Stomach (tissue), 9 donors: ENCODE data around the gene BTN2A1. TPM values are rescaled to one million over a fixed set of nuclear protein-coding genes. Genes with fewer than 3 reads are reported as not detected.

ENCODE experiments used
- DNase-seq, 2 donors: peaks; one replicate each; pipeline versions ENCODE4 v3.0.0 to v3.0.0-alpha.2; 2013 to 2019
- H3K27ac ChIP-seq, 5 donors: fragments of 200-600 bp in 4 of 5; sonication (generic) in 4 of 5; one replicate each; pipeline ENCODE4 v1.5.1; 2013 to 2019; ENCODE audit warnings: mild to moderate bottlenecking in 1 of 5, moderate library complexity in 1 of 5
- H3K27me3 ChIP-seq, 3 donors: fragments of 200-600 bp; sonication (generic); one replicate each; pipeline ENCODE4 v1.5.1; 2017 to 2019; ENCODE audit warnings: mixed run types in 1 of 3
- H3K36me3 ChIP-seq, 4 donors: fragments of 200-600 bp; sonication (generic); 1 replicate in 3 of 4; 2 replicates in 1 of 4; pipeline ENCODE4 v1.5.1; 2016 to 2019
- H3K4me1 ChIP-seq, 4 donors: fragments of 200-600 bp; sonication (generic); one replicate each; pipeline ENCODE4 v1.5.1; 2016 to 2019
- H3K4me3 ChIP-seq, 4 donors: fragments of 200-600 bp; sonication (generic) in 3 of 4; one replicate each; pipeline ENCODE4 v1.5.1; 2016 to 2019; ENCODE audit warnings: mild to moderate bottlenecking in 1 of 4
- H3K9me3 ChIP-seq, 4 donors: fragments of 200-600 bp; sonication (generic); one replicate each; pipeline ENCODE4 v1.5.1; 2016 to 2019
- EP300 ChIP-seq: sonication (generic); formaldehyde crosslinking; IDR thresholded peaks from one replicate; pipeline ENCODE4 v1.6.1; 2017; ENCODE audit warnings: antibody characterized with exemption
- POLR2A ChIP-seq, 4 donors: fragments of 450-650 bp; IDR thresholded peaks; one replicate each; pipeline ENCODE4 v1.6.1; 2016; ENCODE audit warnings: antibody characterized with exemption in 4 of 4, control low read depth in 2 of 4, mild to moderate bottlenecking in 1 of 4, moderate library complexity in 1 of 4
- POLR2AphosphoS5 ChIP-seq, 3 donors: sonication (generic); formaldehyde crosslinking; IDR thresholded peaks; one replicate each; pipeline ENCODE4 v1.6.1; 2016; ENCODE audit warnings: antibody characterized with exemption in 3 of 3
- WGBS, 5 donors: extraction: QIAGEN DNeasy Blood & Tissue Kit in 3 of 5; methylation state at CpG; one replicate each; pipeline versions ENCODE4 v1.1.5 to v1.1.7; 2013 to 2018; 5-methylcytosine and 5-hydroxymethylcytosine counted together
- intact Hi-C: fragments of 100-400 bp; cut with DNase I; formaldehyde crosslinking; loops from one replicate; pipeline ENCODE4 v1.15.1; 2023; ENCODE audit warnings: low total_unique reads
- polyA plus RNA-seq, 3 donors: library from polyadenylated mRNA; stranded (reverse); fragments of 200-250 nt; gene quantifications; one replicate each; pipeline ENCODE4 v1.2.3, GENCODE V29; 2013
- total RNA-seq, 5 donors: library from RNA; depleted of rRNA; stranded (reverse); fragments of >200 nt; gene quantifications; one replicate each; pipeline versions ENCODE4 v1.1.0 to v1.2.3, GENCODE V29; 2014 to 2016
- TF ChIP-seq, protein P1 (sequence below), 7 experiments: fragments of 450-650 bp in 4 of 7; fragments of 200-600 bp in 3 of 7; sonication (generic) in 3 of 7; IDR thresholded peaks; one replicate each; pipeline ENCODE4 v1.5.1; 2016 to 2019; ENCODE audit warnings: antibody characterized with exemption in 7 of 7, control low read depth in 2 of 7, mild to moderate bottlenecking in 1 of 7
- donor health status: healthy with polysubstance abuse.
- donor health status: Bipolar disorder and iron deficiency.
- donor health status: healthy.

Gene BTN2A1
- total and polyA plus RNA-seq, 8 donors = 2.9 to 16.9 (median 10.7) TPM

- Histone ChIP-seq H3K4me1 (peaks cover 0 to 21% (median 13%) of the 10 kb centered on the region in 4 donors), H3K36me3 (peaks cover 0 to 60% (median 55%) of the 10 kb centered on the region in 4 donors), H3K27me3 (no peaks in the 10 kb centered on the region), H3K4me3 (no peak overlapping the region), H3K27ac (no peak overlapping the region), H3K9me3 (no peaks in the 10 kb centered on the region)
- DNase-seq = no peak
- WGBS, 5 donors = 80 to 93% (median 86%) methylated on average over 3 of the region's 3 CpGs
- intact Hi-C loops = no loop called here
- TF ChIP-seq EP300 = no peak
- no peak for TF ChIP-seq POLR2AphosphoS5 (IDR thresholded peaks at IDR 0.05)
- TF ChIP-seq POLR2A (IDR thresholded peaks at IDR 0.05) = no peak
- TF ChIP-seq, protein P1, sequence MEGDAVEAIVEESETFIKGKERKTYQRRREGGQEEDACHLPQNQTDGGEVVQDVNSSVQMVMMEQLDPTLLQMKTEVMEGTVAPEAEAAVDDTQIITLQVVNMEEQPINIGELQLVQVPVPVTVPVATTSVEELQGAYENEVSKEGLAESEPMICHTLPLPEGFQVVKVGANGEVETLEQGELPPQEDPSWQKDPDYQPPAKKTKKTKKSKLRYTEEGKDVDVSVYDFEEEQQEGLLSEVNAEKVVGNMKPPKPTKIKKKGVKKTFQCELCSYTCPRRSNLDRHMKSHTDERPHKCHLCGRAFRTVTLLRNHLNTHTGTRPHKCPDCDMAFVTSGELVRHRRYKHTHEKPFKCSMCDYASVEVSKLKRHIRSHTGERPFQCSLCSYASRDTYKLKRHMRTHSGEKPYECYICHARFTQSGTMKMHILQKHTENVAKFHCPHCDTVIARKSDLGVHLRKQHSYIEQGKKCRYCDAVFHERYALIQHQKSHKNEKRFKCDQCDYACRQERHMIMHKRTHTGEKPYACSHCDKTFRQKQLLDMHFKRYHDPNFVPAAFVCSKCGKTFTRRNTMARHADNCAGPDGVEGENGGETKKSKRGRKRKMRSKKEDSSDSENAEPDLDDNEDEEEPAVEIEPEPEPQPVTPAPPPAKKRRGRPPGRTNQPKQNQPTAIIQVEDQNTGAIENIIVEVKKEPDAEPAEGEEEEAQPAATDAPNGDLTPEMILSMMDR (IDR thresholded peaks at IDR 0.05) = no peak
Observed at GRCh38 chr6:26427451-26427809, 30.3 kb upstream of the BTN2A1 start.

GRCh38 chr6:26428206-26428605 lies 29.5 kb upstream of the BTN2A1 start:
- Histone ChIP-seq H3K36me3 (peaks cover 0 to 60% (median 55%) of the 10 kb centered on the region in 4 donors), H3K4me3 (no peak overlapping the region), H3K27ac (no peak overlapping the region), H3K9me3 (no peaks in the 10 kb centered on the region), H3K4me1 (peaks cover 0 to 13% (median 6%) of the 10 kb centered on the region in 4 donors), H3K27me3 (no peaks in the 10 kb centered on the region)
- TF ChIP-seq, protein P1 (IDR thresholded peaks at IDR 0.05) = no peak
- TF ChIP-seq EP300 (no peak), POLR2AphosphoS5 (IDR thresholded peaks at IDR 0.05) (no peak), POLR2A (IDR thresholded peaks at IDR 0.05) (no peak)
- no peak for DNase-seq
- WGBS, 5 donors = 90 to 96% (median 95%) methylated on average over 2 of the region's 2 CpGs
- intact Hi-C loops = no loop called here

GRCh38 chr6:26430787-26431186 lies 27.0 kb upstream of the BTN2A1 start:
- 82 to 87% (median 85%) methylated on average over 5 of the region's 5 CpGs for WGBS, 5 donors
- Histone ChIP-seq H3K4me1 (no peaks in the 10 kb centered on the region), H3K9me3 (peaks cover 0 to 13% (median 4%) of the 10 kb centered on the region in 4 donors), H3K4me3 (no peak overlapping the region), H3K36me3 (peaks cover 0 to 71% (median 54%) of the 10 kb centered on the region in 4 donors), H3K27ac (no peak overlapping the region), H3K27me3 (no peaks in the 10 kb centered on the region)
- DNase-seq = no peak
- TF ChIP-seq EP300 (no peak), POLR2AphosphoS5 (IDR thresholded peaks at IDR 0.05) (no peak), POLR2A (IDR thresholded peaks at IDR 0.05) (no peak)
- TF ChIP-seq, protein P1 (IDR thresholded peaks at IDR 0.05) = no peak
- intact Hi-C loops = no loop called here

DNA sequence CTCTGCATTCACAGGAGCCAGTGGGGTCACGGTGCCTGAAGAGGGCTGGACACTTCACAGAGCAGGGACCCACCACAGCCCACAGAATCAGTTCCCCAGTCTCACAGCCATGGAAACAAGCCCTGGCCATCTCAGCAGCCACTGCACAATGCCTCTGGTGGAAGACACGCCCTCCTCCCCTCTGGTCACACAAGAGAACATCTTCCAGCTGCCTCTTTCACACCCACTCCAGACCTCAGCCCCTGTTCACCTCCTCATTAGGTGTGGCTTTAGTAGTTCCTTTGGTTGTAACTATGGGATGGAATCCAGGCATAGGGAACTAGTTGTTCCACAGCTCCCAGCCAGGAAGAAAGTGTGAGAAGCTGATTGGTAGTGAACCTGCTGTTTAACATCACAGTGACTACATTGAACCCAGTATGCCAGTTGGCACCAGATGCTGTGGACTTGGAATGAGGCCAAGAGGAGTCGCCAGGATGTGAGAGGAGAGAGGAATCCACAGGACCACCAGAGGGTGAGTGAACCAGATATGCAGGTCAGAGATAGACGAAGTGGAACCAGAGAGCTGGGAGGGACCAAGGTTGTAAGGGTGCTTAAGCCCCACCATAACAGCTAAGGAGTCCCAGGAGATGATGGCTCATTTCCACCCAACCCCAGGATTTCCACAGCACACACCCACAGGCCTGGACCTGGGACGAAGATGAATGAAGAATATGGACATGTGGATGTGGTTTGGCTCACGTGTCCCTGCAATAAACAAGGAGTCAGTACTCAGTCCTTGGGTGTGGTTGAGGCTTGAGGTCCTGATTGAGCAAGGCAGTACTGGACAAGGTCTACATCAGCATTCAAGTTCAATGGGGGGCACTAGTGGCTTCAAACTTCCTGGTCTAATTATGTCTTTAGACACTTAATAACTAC lies 26.2 kb upstream of the BTN2A1 start:
- Histone ChIP-seq H3K4me3 (no peak overlapping the region), H3K4me1 (no peaks in the 10 kb centered on the region), H3K27me3 (no peaks in the 10 kb centered on the region), H3K36me3 (peaks cover 0 to 66% (median 47%) of the 10 kb centered on the region in 4 donors), H3K27ac (no peak overlapping the region), H3K9me3 (peaks cover 0 to 13% (median 4%) of the 10 kb centered on the region in 4 donors)
- 80 to 91% (median 89%) methylated on average over 6 of the region's 6 CpGs for WGBS, 5 donors
- intact Hi-C loops = no loop called here
- DNase-seq = no peak
- TF ChIP-seq EP300 (no peak), POLR2AphosphoS5 (IDR thresholded peaks at IDR 0.05) (no peak), POLR2A (IDR thresholded peaks at IDR 0.05) (no peak)
- TF ChIP-seq, protein P1 (IDR thresholded peaks at IDR 0.05) = no peak
